ENCODE results near the gene KCNJ12.
"Not testable (repeated sequence)": the region's sequence is repeated elsewhere in the genome, so short reads cannot be mapped to it uniquely, and the experiment has no call there.

DNA sequence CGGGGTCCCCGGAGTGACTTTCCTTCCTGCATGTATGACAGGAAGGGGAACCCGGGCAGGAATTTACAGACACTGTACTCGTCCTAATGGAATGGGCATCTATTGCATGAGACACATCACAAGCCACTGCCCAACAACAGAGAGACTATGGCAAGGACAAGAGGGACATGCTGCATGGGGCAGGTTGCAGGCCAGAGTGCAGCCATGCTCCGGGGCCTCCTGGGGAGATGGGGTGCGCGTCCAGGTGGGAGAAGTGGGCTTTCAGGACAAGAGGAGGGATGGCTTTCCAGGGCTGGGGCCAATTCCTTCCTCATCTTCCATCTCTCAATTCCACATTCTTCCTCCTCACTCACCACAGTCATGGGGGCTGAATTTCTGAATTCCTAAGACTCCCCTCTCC lies 60.3 kb downstream of the KCNJ12 start:
- TF ChIP-seq, protein P1, sequence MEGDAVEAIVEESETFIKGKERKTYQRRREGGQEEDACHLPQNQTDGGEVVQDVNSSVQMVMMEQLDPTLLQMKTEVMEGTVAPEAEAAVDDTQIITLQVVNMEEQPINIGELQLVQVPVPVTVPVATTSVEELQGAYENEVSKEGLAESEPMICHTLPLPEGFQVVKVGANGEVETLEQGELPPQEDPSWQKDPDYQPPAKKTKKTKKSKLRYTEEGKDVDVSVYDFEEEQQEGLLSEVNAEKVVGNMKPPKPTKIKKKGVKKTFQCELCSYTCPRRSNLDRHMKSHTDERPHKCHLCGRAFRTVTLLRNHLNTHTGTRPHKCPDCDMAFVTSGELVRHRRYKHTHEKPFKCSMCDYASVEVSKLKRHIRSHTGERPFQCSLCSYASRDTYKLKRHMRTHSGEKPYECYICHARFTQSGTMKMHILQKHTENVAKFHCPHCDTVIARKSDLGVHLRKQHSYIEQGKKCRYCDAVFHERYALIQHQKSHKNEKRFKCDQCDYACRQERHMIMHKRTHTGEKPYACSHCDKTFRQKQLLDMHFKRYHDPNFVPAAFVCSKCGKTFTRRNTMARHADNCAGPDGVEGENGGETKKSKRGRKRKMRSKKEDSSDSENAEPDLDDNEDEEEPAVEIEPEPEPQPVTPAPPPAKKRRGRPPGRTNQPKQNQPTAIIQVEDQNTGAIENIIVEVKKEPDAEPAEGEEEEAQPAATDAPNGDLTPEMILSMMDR (IDR thresholded peaks at IDR 0.05), result not testable (repeated sequence)
- not testable (repeated sequence) for TF ChIP-seq EZH2phosphoT487 (IDR thresholded peaks at IDR 0.05)
